RWPE1 (cell line): ENCODE measurements around the gene SCAMP1.
A peak's percentile ranks its signal among the peaks of the same experiment; 100 is the strongest.

Experiments used
- CTCF ChIA-PET: fragments of 350-600 bp; sonication (Branson Sonifier 250); formaldehyde crosslinking; extraction: SDS; loops from one replicate; lab custom pipeline; 2021; lab: Yijun Ruan, JAX
- POLR2A ChIA-PET: fragments of 400-600 bp; formaldehyde crosslinking; extraction: SDS; loops from one replicate; lab custom pipeline; 2020; ENCODE audit warnings: antibody characterized with exemption; ENCODE audit not compliant: low non-redundant PET; lab: Yijun Ruan, JAX
- DNase-seq: peaks from one replicate; pipeline ENCODE4 v3.0.0; 2012; ENCODE audit warnings: low spot score
- H3K27ac ChIP-seq: fragments of 450-650 bp; 2 replicates; pipeline ENCODE4 v1.5.1; 2017
- TF ChIP-seq, protein P1 (sequence below): fragments of 450-650 bp; conservative IDR thresholded peaks from 2 replicates; pipeline ENCODE4 v1.5.1; 2017; ENCODE audit warnings: low read depth, mild to moderate bottlenecking

The SCAMP1 gene, protein sequence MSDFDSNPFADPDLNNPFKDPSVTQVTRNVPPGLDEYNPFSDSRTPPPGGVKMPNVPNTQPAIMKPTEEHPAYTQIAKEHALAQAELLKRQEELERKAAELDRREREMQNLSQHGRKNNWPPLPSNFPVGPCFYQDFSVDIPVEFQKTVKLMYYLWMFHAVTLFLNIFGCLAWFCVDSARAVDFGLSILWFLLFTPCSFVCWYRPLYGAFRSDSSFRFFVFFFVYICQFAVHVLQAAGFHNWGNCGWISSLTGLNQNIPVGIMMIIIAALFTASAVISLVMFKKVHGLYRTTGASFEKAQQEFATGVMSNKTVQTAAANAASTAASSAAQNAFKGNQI

DNA sequence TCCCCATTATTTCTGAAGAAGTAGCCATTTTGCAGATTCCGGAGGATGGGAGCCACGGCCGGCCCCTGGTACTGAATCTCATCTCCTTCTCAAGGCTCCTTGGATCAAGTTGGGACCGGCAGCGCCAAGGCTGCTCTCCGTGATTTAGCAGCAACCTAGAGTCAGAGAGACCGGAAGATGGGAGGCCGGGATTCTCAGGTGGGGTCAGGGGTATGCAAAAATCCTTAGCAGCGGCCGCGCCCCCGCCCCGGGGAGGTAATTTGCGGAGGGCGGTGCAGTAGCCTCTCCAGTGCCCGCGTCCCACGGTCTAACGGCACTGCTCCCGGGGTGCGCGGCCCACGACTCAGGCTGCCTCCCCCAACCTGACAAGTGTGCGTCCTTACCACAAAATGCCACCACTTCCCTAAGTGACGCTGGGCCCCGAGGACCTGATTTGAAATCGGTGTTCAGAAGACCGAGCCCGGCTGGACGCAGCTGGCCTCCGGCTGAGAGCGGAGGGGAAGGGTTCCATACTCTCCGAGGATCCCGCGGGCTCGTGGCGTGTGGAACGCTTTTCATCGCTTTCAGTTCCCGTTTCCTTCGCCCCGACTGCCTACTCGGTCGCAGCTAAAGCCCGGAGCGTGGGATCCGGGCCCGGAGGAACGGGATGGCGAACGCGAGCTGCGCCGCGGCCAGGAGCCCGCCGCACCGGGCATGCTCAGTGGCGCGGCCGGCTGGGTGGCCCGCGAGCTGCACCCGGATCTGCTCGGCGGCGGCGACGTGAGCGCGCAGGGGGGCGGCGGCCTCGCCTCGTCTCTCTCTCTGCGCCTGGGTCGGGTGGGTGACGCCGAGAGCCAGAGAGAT lies at the start of gene SCAMP1:
Gene SCAMP1 (plus strand): TSS at position 787 of the 843 bp plus-strand sequence. CDS start 55 bp downstream, at position 842.
- peak within 1 kb of the TSS; percentile 92 for H3K27ac ChIP-seq
- TF ChIP-seq, protein P1, sequence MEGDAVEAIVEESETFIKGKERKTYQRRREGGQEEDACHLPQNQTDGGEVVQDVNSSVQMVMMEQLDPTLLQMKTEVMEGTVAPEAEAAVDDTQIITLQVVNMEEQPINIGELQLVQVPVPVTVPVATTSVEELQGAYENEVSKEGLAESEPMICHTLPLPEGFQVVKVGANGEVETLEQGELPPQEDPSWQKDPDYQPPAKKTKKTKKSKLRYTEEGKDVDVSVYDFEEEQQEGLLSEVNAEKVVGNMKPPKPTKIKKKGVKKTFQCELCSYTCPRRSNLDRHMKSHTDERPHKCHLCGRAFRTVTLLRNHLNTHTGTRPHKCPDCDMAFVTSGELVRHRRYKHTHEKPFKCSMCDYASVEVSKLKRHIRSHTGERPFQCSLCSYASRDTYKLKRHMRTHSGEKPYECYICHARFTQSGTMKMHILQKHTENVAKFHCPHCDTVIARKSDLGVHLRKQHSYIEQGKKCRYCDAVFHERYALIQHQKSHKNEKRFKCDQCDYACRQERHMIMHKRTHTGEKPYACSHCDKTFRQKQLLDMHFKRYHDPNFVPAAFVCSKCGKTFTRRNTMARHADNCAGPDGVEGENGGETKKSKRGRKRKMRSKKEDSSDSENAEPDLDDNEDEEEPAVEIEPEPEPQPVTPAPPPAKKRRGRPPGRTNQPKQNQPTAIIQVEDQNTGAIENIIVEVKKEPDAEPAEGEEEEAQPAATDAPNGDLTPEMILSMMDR, result peak; percentile 58
- DNase-seq, result peak; percentile 94
- CTCF ChIA-PET, result interaction anchor here (0.5 to 1.3 kb wide), 7 partner anchors 12 to 348 kb away, joined by 3 to 5 read pairs (median 3); no protein-coding TSS in a partner anchor
- POLR2A ChIA-PET, result interaction anchor here (1.4 kb wide), 1 partner anchor 66 kb away, joined by 10 read pairs; the partner anchor contains the start of gene AP3B1

DNA sequence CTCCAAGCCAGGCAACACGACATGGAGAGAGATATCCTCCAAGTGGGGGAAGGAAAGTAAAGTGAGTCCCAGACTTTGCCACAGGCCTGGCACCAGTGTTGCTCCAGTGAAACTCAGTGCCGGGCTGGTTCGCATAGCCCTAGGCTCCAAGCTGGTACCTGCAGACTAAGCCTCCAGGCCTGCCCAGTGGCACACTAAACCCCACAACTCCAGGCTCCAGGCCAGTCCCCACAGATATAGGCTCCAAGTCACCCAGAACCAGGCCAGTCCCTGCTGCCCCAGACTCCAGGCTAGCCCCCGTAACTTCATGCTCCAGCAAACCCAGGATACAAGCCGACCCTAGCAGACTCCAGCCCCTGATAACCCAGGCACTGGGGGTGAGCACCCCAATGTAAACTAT lies 42.9 kb upstream of the SCAMP1 start:
- no peak overlapping the region for H3K27ac ChIP-seq
- no peak for DNase-seq
- CTCF ChIA-PET, result no interaction called here
- POLR2A ChIA-PET, result no interaction called here
- TF ChIP-seq, protein P1, result no peak

DNA sequence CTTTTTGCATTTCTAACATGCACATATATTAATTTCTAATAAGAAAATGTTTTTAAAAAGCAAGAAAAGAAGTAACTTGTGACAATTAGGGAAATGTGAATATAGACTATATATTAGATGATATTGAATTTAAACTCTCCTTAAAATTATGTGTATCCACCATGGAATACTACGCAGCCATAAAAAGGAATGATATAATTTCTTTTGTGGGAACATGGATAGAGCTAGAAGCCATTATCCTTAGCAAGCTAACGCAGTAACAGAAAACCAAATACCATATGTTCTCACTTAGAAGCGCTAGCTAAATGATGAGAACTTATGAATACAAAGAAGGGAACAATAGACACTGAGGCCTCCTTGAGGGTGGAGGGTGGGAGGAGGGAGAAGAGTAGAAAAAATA lies 42.1 kb upstream of the SCAMP1 start:
- no peak overlapping the region for H3K27ac ChIP-seq
- TF ChIP-seq, protein P1, result no peak
- DNase-seq, result no peak
- ChIA-PET POLR2A (interaction anchor here (0.6 kb wide), 1 partner anchor 39 kb away, joined by 3 read pairs; no protein-coding TSS in a partner anchor), CTCF (no interaction called here)

DNA sequence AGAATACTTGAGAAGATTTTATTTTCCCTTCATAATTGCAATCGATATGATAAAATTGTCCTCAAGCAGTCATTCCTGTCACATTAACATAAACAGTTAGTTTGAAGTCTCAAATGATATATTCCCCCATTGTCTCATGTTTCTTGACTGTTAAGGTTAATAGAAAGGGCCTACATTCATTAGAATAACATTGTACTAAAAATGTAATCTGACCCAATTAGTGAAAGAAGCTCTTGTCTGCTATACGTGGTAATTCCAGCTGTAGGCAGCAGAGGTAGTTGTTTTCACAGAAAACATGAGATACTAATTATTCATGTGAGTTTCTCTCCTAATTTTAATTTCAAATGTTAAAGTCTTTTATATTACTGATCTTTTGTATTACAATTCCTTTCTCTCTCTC lies 40.0 kb upstream of the SCAMP1 start:
- POLR2A ChIA-PET, result no interaction called here
- H3K27ac ChIP-seq, result no peak overlapping the region
- DNase-seq, result peak; percentile 49

DNA sequence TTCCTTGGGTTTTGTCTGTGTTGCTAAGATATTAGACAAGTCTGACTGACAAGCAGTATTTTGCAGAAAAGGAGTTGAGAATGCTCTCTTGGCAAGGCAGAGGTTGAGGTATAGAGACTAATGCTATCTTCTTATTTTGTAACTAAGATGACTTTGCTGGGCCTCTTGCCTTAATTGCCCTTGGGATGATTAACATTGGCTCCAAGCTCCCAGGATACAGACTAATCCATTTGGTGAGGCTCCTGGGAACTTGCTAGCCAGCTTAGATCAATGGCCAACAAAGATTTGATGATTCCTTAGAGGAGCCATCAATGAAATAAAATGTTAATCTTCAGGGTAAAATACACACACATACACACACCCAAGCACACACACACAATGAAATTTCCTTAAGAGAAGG lies 37.2 kb upstream of the SCAMP1 start:
- POLR2A ChIA-PET, result no interaction called here

More for the DNA sequence above, 40.0 kb upstream of the SCAMP1 start:
- CTCF ChIA-PET, result interaction anchor here (0.5 to 1.5 kb wide), 13 partner anchors 15 to 656 kb away, joined by 3 to 6 read pairs (median 3); partner anchors contain the start of gene SCAMP1
- TF ChIP-seq, protein P1, result peak; percentile 82

More for the DNA sequence above, 37.2 kb upstream of the SCAMP1 start:
- CTCF ChIA-PET, result no interaction called here
- TF ChIP-seq, protein P1, result no peak
- H3K27ac ChIP-seq, result no peak overlapping the region
- DNase-seq, result no peak
